K562 (cell line): Measurements from ENCODE around the gene NAGS. TPM values are rescaled to one million over a fixed set of nuclear protein-coding genes. Genes with fewer than 3 reads are reported as not detected.

ENCODE experiments used
- DACH1 ChIP-seq: fragments of 450-650 bp; IDR thresholded peaks from 2 replicates; pipeline ENCODE4 v1.6.1; 2018; ENCODE audit not compliant: partially characterized antibody
- MCM2 ChIP-seq: fragments of 450-650 bp; IDR thresholded peaks from 2 replicates; pipeline ENCODE4 v1.6.1; 2017; ENCODE audit warnings: low read depth, mild to moderate bottlenecking
- SRSF7 ChIP-seq: fragments of 200-400 bp; formaldehyde crosslinking; optimal IDR thresholded peaks from 2 replicates; pipeline ENCODE3; 2017; ENCODE audit warnings: mild to moderate bottlenecking, low read depth, low read length
- TCF7 ChIP-seq: sonication (generic); IDR thresholded peaks from 2 replicates; pipeline ENCODE4 v1.6.1; 2016; ENCODE audit warnings: antibody characterized with exemption, borderline replicate concordance
- TRIM24 ChIP-seq, 2 experiments: fragments of 450-650 bp; IDR thresholded peaks; 2 replicates each; pipeline ENCODE4 v1.6.1; 2016
- ZNF124 ChIP-seq: sonication (generic); formaldehyde crosslinking; IDR thresholded peaks from 2 replicates; pipeline ENCODE4 v1.8.1; 2022; ENCODE audit warnings: missing genetic modification reagents
- ZNF551 ChIP-seq: fragments of 250-450 bp; sonication (Bioruptor Pico); IDR thresholded peaks from 2 replicates; pipeline ENCODE4 v1.5.0; 2021; ENCODE audit warnings: mild to moderate bottlenecking, moderate library complexity
- ZNF79 ChIP-seq: fragments of 250-450 bp; sonication (Bioruptor Pico); IDR thresholded peaks from 2 replicates; pipeline ENCODE4 v1.4.0; 2020; ENCODE audit warnings: low read depth, mild to moderate bottlenecking, moderate library complexity
- polyA plus RNA-seq, 8 experiments: library from polyadenylated mRNA; depleted of rRNA in 4 of 8; stranded (reverse) in 5 of 8; unstranded in 3 of 8; fragments of >200 nt; fragmentation: Nextera tagmentation in 2 of 8; fragmentation: Illumina TruSeq in 1 of 8; extraction: Ambion mirVana in 2 of 8; extraction: Trizol in 1 of 8; gene quantifications; 2 replicates each; pipeline versions ENCODE4 v1.2.1 to v1.2.3, GENCODE V29; 2011 to 2014; ENCODE audit warnings: inconsistent platforms in 1 of 8, missing spikeins in 1 of 8
- total RNA-seq, 7 experiments: library from RNA; depleted of rRNA in 6 of 7; stranded (reverse); fragments of >200 nt in 6 of 7; fragmentation: Illumina TruSeq in 2 of 7; extraction: Trizol in 2 of 7; gene quantifications; 2 replicates each; pipeline versions ENCODE4 v1.2.1 to v1.2.3, GENCODE V29; 2011 to 2021; ENCODE audit warnings: low replicate concordance in 1 of 7
- TF ChIP-seq, protein P1 (sequence below), 2 experiments: fragments of 450-650 bp in 1 of 2; sonication (generic) in 1 of 2; formaldehyde crosslinking in 1 of 2; IDR thresholded peaks; 2 replicates each; pipeline versions ENCODE4 v1.7.1 to v1.9.0; 2016 to 2022; ENCODE audit warnings: inconsistent platforms in 1 of 2, mild to moderate bottlenecking in 1 of 2, missing genetic modification reagents in 1 of 2

Gene NAGS
- total and polyA plus RNA-seq, 9 of the 15 experiments (the other 6 are each of a cell fraction or from before 2014, with no cell fraction given), result not detected

DNA sequence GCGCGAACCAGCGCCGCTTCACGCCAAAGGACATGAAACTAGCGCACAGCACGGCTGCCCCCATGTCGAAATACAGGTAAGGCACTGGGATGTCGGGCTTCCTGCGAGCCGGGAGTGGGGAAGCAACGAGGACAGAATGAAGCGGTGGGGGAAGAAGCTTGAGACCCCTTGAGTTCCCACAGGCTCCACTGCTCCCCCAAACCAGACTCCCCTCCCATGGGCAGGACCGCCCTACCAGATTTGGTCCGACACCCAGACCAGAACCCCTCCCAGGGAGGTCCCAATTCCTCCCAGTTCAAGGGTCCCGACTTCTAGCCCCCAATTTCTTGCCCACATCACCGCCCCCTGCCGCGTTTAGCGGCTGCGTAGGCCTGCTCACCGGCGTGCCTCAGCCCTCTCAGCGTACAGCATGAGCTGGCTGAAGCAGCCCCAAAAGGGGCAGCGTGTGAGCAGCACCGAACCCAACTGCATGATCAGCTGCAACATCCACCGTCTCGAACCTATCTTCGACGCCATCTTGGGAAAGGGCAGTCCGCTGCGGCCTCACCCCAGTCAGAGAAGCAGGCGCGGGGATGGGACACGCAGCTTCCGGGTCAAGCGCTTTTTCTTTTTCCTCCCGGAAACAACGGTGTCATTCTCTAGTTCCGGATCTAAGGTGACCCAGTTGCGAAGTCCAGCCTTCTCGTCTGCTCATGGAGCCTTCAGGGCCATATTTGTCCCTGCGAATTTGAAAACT lies 10.2 kb downstream of the NAGS start, which contains the start of gene TMEM101 (continued):
- TF ChIP-seq ZNF551 (CRISPR knock-in tag), result no peak
- peak; percentile 66; the same call in 1 of the 2 replicates for TF ChIP-seq TCF7
- TF ChIP-seq, protein P1, sequence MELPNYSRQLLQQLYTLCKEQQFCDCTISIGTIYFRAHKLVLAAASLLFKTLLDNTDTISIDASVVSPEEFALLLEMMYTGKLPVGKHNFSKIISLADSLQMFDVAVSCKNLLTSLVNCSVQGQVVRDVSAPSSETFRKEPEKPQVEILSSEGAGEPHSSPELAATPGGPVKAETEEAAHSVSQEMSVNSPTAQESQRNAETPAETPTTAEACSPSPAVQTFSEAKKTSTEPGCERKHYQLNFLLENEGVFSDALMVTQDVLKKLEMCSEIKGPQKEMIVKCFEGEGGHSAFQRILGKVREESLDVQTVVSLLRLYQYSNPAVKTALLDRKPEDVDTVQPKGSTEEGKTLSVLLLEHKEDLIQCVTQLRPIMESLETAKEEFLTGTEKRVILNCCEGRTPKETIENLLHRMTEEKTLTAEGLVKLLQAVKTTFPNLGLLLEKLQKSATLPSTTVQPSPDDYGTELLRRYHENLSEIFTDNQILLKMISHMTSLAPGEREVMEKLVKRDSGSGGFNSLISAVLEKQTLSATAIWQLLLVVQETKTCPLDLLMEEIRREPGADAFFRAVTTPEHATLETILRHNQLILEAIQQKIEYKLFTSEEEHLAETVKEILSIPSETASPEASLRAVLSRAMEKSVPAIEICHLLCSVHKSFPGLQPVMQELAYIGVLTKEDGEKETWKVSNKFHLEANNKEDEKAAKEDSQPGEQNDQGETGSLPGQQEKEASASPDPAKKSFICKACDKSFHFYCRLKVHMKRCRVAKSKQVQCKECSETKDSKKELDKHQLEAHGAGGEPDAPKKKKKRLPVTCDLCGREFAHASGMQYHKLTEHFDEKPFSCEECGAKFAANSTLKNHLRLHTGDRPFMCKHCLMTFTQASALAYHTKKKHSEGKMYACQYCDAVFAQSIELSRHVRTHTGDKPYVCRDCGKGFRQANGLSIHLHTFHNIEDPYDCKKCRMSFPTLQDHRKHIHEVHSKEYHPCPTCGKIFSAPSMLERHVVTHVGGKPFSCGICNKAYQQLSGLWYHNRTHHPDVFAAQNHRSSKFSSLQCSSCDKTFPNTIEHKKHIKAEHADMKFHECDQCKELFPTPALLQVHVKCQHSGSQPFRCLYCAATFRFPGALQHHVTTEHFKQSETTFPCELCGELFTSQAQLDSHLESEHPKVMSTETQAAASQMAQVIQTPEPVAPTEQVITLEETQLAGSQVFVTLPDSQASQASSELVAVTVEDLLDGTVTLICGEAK (IDR thresholded peaks at IDR 0.05), result peak; percentile 99
- TF ChIP-seq, protein P1 (CRISPR knock-in tag; IDR thresholded peaks at IDR 0.05), result no peak
- TF ChIP-seq SRSF7, result no peak
- TF ChIP-seq ZNF124, result no peak
- no peak for TF ChIP-seq DACH1
- TF ChIP-seq MCM2, result no peak
- TF ChIP-seq ZNF79, result 0 out of 2 replicates have a peak, but pooled peaks have one; percentile 17
- peak in 1 of 2 experiments; percentile 97; a peak in 2 of 4 replicates for TF ChIP-seq TRIM24 (IDR thresholded peaks at IDR 0.05)
